ENCODE data around the gene DDO. TPM values are rescaled to one million over a fixed set of nuclear protein-coding genes. Genes with fewer than 3 reads are reported as not detected.

Gene DDO
- total RNA-seq, 1 donor from 2014 or later: not detected

DNA sequence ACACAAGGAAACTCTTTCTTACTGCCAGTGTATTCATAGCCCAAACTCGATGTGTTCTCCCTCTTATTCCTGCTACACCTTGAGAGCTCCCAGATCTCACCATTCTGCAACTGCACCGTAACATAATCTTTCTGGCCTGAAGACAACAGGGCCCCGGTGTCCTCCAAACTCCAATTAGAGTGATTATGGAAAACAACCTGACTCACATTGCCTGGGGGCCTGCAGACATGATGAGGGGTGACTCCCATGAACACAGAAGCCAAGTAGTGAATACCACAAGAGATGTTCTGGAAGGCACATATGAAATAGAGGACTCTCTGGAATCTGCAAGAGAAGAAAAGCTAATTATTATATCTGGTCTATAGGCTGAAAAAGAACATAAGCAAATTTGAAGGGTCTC, 41.3 kb upstream of the DDO start:
- no peak overlapping the region for H3K4me3 ChIP-seq (ENCODE audit: low read depth, low read length)
- TF ChIP-seq, protein P1, sequence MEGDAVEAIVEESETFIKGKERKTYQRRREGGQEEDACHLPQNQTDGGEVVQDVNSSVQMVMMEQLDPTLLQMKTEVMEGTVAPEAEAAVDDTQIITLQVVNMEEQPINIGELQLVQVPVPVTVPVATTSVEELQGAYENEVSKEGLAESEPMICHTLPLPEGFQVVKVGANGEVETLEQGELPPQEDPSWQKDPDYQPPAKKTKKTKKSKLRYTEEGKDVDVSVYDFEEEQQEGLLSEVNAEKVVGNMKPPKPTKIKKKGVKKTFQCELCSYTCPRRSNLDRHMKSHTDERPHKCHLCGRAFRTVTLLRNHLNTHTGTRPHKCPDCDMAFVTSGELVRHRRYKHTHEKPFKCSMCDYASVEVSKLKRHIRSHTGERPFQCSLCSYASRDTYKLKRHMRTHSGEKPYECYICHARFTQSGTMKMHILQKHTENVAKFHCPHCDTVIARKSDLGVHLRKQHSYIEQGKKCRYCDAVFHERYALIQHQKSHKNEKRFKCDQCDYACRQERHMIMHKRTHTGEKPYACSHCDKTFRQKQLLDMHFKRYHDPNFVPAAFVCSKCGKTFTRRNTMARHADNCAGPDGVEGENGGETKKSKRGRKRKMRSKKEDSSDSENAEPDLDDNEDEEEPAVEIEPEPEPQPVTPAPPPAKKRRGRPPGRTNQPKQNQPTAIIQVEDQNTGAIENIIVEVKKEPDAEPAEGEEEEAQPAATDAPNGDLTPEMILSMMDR (conservative IDR thresholded peaks at IDR 0.05; ENCODE audit: low read depth, low read length): no peak
- DNase-seq (ENCODE audit: low read depth): no peak

DNA sequence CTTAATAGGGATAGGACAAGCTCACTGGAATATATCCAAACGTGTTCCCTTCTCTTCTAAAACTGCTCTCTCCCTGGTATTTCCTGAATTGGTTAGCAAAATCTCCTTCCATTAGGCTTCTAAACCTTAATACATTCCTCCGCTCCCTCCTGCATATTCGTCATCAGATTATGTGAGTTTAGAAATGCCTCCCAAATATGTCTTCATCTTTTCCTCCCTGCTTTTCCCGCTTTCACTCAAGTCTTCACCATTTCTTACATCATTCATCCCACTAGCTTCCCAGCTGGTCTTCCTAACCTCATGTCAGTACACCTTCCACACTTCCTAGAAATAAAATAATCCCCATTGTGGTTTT, 34.1 kb upstream of the DDO start:
- TF ChIP-seq, protein P1 (conservative IDR thresholded peaks at IDR 0.05; ENCODE audit: low read depth, low read length): no peak
- H3K4me3 ChIP-seq (ENCODE audit: low read depth, low read length): no peak overlapping the region
- DNase-seq (ENCODE audit: low read depth): no peak

DNA sequence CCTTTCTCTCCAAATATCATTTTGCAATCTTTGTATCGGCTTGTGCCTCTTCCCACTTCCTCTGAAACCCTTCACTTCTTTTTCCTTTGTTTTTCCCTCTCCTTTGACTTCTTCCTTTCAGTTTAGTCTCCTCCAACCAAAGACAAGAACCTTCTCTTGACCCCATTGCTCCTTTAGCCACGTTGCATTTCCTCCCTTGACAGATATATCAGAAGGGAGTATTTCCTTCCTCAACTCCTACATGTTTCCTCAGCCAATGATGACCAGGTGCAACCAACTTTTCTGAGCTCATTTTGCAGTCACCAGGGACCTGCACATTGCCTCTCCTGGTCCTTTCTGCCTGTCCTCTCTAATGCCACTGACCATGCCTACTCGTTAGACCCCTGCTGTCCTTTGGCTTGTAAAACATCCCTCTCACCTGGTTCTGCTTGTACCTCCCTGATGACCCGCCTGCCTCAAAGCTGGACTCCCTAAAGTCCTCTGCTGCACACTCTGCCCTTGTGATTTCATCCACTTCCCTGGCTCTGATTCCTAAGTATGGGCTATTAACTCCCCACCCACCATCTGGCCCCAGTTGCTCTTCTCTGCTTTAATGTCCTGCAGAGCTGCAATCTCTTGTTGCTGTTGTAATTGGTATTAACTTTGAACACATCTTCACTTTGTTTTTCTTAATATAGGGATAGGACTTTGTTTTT, 33.6 kb upstream of the DDO start:
- DNase-seq (ENCODE audit: low read depth): no peak
- TF ChIP-seq, protein P1 (conservative IDR thresholded peaks at IDR 0.05; ENCODE audit: low read depth, low read length): no peak
- no peak overlapping the region for H3K4me3 ChIP-seq (ENCODE audit: low read depth, low read length)

DNA sequence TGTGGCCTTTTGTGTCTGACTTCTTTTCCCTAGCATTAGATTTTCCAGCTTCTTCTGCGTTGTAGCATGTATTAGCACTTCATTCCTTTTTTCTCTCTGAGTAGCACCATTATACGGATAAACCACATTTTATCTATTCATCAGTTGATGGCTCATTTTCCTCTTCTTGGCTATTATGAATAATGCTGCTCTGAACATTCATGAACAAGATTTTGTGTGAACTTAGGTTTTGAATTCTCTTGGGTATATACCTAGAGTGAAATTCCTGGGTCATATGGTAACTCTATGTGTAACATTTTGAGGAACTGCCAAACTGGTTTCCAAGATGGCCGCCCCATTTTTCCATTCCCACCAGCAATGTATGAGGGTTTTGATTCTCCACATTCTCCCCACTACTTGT, 32.4 kb upstream of the DDO start:
- H3K4me3 ChIP-seq (ENCODE audit: low read depth, low read length): no peak overlapping the region
- TF ChIP-seq, protein P1 (conservative IDR thresholded peaks at IDR 0.05; ENCODE audit: low read depth, low read length): no peak
- DNase-seq (ENCODE audit: low read depth): no peak

DNA sequence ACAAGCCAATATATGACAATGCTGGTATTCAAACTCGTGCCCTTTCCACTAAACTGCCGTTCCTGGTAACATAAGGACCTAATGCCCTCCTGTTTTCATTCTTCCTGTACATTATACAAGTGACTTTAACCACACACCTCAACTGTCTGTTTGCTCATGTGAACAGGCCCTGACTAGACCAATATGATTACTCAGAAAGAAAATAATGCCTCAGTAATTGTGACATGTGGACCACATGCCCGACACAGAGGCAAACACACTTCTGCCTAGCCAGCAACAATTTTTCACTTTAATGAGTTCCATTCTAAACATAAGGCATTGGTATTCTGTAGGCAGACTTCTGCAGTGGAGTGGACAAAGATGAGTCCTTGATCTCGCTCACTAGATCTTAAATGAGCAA, 31.0 kb upstream of the DDO start:
- TF ChIP-seq, protein P1 (conservative IDR thresholded peaks at IDR 0.05; ENCODE audit: low read depth, low read length): no peak
- no peak for DNase-seq (ENCODE audit: low read depth)

DNA sequence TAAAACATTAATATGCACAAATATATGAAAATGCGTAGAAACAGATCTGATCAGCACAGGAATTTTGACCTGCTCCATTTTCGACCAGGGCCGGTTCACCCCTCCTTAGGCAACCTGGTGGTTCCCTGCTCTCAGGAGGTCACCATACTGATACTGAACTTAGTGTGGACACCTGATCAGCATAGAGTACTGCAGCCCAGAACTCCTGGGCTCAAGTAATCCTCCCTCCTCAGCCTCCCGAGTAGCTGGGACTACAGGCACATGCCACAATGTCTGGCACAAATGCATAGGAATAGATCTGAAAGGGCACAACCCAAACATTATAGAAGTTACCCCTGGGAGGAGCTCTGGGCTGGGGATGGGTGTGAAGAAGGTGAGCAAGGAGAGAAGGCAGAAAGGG, 24.7 kb upstream of the DDO start:
- TF ChIP-seq, protein P1 (conservative IDR thresholded peaks at IDR 0.05; ENCODE audit: low read depth, low read length): no peak

More for the DNA sequence above, 31.0 kb upstream of the DDO start:
- no peak overlapping the region for H3K4me3 ChIP-seq (ENCODE audit: low read depth, low read length)

DNA sequence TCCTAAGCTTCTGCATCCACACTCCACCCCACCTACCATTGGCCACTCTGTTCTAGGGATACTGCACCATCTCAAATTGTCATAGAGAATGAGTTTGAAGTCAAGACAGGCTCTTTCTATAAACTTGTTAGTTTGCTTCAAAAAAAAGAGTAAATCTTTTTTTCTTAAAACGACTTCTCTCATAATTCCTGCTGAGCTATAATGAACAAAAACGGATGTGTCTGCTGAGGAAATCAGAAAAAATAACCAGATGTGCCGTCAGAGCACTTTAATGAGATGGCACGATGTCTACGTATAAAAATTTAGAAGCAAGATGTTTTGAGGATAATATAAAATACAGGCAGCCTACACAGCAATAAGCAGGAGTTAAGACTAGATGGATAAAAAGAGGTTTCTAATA, 24.0 kb upstream of the DDO start:
- no peak overlapping the region for H3K4me3 ChIP-seq (ENCODE audit: low read depth, low read length)
- TF ChIP-seq, protein P1 (conservative IDR thresholded peaks at IDR 0.05; ENCODE audit: low read depth, low read length): no peak
- no peak for DNase-seq (ENCODE audit: low read depth)

More for the DNA sequence above, 24.7 kb upstream of the DDO start:
- DNase-seq (ENCODE audit: low read depth): no peak
- H3K4me3 ChIP-seq (ENCODE audit: low read depth, low read length): no peak overlapping the region
